Mucosa of descending colon (tissue), 3 donors: ENCODE results near the gene KRTAP27-1. TPM values are rescaled to one million over a fixed set of nuclear protein-coding genes. Genes with fewer than 3 reads are reported as not detected.
A peak's percentile ranks its signal among the peaks of the same experiment; 100 is the strongest.

Experiments
- ATAC-seq: fragments of 200-7000 bp; cut with Tn5 transposase; one replicate; pipeline ENCODE4 v1.9.1; 2020; ENCODE audit warnings: mild to moderate bottlenecking, moderate library complexity
- DNase-seq, 3 donors: peaks; one replicate each; pipeline ENCODE4 v3.0.0-alpha.2; 2020
- H3K36me3 ChIP-seq: fragments of 200-600 bp; one replicate; pipeline ENCODE4 v1.8.0; 2021; ENCODE audit warnings: low read depth, mild to moderate bottlenecking
- H3K4me1 ChIP-seq: fragments of 200-600 bp; one replicate; pipeline ENCODE4 v1.8.0; 2021; ENCODE audit warnings: low read depth, mild to moderate bottlenecking
- H3K4me3 ChIP-seq: fragments of 200-600 bp; one replicate; pipeline ENCODE4 v1.8.0; 2021; ENCODE audit warnings: mild to moderate bottlenecking
- H3K9me3 ChIP-seq: fragments of 200-600 bp; one replicate; pipeline ENCODE4 v1.8.0; 2021; ENCODE audit warnings: mild to moderate bottlenecking
- CTCF ChIP-seq: fragments of 200-600 bp; IDR thresholded peaks from one replicate; pipeline ENCODE4 v1.8.0; 2022; ENCODE audit warnings: antibody characterized with exemption, mild to moderate bottlenecking
- intact Hi-C, 2 donors: fragments of 100-400 bp; cut with DNase I in 1 of 2; cut with micrococcal nuclease in 1 of 2; formaldehyde crosslinking; loops; one replicate each; pipeline versions ENCODE4 v1.11.0 to v1.11.1; 2022; cut with DNase I, micrococcal nuclease
- total RNA-seq, 3 donors: library from RNA; stranded (reverse); fragmentation: NEBNext Ultra II Directional in 2 of 3; extraction: Animal tissue kit (Norgen Biotek cat#: 25700) in 2 of 3; gene quantifications; one replicate each; pipeline versions ENCODE4 v1.2.1 to v1.2.4, GENCODE V29; 2021 to 2023
- donor health status: DM: no; HTN: no; CAD: no; lungs with moderate emphysema.
- donor health status: DM: no; HTN: no; CAD: no.
- donor health status: DM: no; HTN: yes; CAD: no.

The KRTAP27-1 gene
- total RNA-seq, 3 donors from 2014 or later = not detected

GRCh38 chr21:30351534-30351933, 14.0 kb upstream of the KRTAP27-1 start:
- Histone ChIP-seq H3K9me3 (no peaks in the 10 kb centered on the region), H3K4me1 (no peaks in the 10 kb centered on the region), H3K4me3 (no peak overlapping the region), H3K36me3 (no peaks in the 10 kb centered on the region)
- no peak for ATAC-seq
- no peak for TF ChIP-seq CTCF
- DNase-seq = no peak
- intact Hi-C loops = no loop called here

GRCh38 chr21:30349572-30349971, 12.1 kb upstream of the KRTAP27-1 start:
- no peak for ATAC-seq
- no peaks in the 10 kb centered on the region for H3K9me3 ChIP-seq
- H3K36me3 ChIP-seq = no peaks in the 10 kb centered on the region
- no peaks in the 10 kb centered on the region for H3K4me1 ChIP-seq
- intact Hi-C loops = no loop called here
- H3K4me3 ChIP-seq = no peak overlapping the region
- no peak for TF ChIP-seq CTCF
- DNase-seq = no peak

GRCh38 chr21:30348506-30348905, 11.0 kb upstream of the KRTAP27-1 start, which contains the start of gene KRTAP23-1:
KRTAP23-1 (minus strand) TSS chr21:30348606; CDS start chr21:30348606, 0 bp downstream.
- no peak for TF ChIP-seq CTCF
- intact Hi-C loops = no loop called here
- H3K4me1 ChIP-seq = no peaks in the 10 kb centered on the region
- no peak within 1 kb of the TSS for H3K4me3 ChIP-seq
- no peak for ATAC-seq
- no peak for DNase-seq
- no peaks in the 10 kb centered on the region for H3K36me3 ChIP-seq
- H3K9me3 ChIP-seq = no peaks in the 10 kb centered on the region

- H3K4me1 ChIP-seq = no peaks in the 10 kb centered on the region
- intact Hi-C loops = no loop called here
- ATAC-seq (no peak), DNase-seq (no peak)
- H3K9me3 ChIP-seq = no peaks in the 10 kb centered on the region
- H3K36me3 ChIP-seq = no peaks in the 10 kb centered on the region
- H3K4me3 ChIP-seq = no peak overlapping the region
- TF ChIP-seq CTCF = no peak
Measured at GRCh38 chr21:30345014-30345413, 7.5 kb upstream of the KRTAP27-1 start.

- H3K9me3 ChIP-seq = no peaks in the 10 kb centered on the region
- peak; percentile 82 for TF ChIP-seq CTCF
- peak in 1 of 3 donors; percentile 74 for DNase-seq
- intact Hi-C loops = no loop called here
- ATAC-seq = peak; percentile 80
- H3K4me1 ChIP-seq = no peaks in the 10 kb centered on the region
- no peaks in the 10 kb centered on the region for H3K36me3 ChIP-seq
- no peak overlapping the region for H3K4me3 ChIP-seq
Measured at GRCh38 chr21:30340714-30341573, 3.5 kb upstream of the KRTAP27-1 start.
